Head of caudate nucleus (tissue), 42 donors: ENCODE results near the gene GNPTG.

Experiments used
- DNase-seq, 42 donors: peaks; one replicate each; pipeline versions ENCODE4 v3.0.0 to v3.0.0-alpha.2; 2020 to 2021; ENCODE audit warnings: mixed read lengths in 7 of 42
- intact Hi-C: fragments of 100-400 bp; cut with DNase I; formaldehyde crosslinking; loops from one replicate; pipeline ENCODE4 v1.15.0; 2022

Gene GNPTG

DNA sequence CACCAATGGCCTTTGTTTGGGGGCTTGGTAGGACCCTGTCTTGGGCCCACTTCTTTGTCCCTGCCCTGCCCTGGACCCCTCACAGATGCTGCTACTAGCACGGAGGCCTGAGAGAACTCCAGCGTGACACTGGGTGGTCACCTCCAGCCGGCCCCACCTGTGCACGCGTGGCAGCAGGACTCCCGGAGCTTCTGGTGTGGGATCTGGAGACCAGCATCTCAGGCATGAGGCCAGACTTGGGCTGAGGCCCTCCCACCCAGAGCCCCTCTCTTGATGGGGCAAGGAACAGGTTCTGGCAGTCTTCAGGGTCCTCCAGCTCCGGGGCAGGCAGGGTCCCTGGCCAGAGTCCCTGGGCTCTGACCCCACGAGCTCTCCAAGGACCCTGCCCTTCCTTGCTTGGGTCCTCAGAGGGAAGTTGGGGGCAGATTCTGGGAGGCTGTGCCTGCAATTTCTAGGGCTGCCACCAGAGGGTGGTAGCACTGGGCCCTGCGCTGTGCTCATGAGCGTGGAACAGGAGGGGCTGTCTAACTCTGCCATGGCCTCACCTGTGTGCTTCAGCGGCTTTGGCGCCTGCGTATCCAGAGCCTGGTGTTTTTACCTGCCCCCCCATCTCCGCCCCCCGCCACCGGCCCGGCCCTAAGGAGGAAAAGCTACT lies 21.3 kb upstream of the GNPTG start:
- intact Hi-C loops: no loop called here
- no peak for DNase-seq

DNA sequence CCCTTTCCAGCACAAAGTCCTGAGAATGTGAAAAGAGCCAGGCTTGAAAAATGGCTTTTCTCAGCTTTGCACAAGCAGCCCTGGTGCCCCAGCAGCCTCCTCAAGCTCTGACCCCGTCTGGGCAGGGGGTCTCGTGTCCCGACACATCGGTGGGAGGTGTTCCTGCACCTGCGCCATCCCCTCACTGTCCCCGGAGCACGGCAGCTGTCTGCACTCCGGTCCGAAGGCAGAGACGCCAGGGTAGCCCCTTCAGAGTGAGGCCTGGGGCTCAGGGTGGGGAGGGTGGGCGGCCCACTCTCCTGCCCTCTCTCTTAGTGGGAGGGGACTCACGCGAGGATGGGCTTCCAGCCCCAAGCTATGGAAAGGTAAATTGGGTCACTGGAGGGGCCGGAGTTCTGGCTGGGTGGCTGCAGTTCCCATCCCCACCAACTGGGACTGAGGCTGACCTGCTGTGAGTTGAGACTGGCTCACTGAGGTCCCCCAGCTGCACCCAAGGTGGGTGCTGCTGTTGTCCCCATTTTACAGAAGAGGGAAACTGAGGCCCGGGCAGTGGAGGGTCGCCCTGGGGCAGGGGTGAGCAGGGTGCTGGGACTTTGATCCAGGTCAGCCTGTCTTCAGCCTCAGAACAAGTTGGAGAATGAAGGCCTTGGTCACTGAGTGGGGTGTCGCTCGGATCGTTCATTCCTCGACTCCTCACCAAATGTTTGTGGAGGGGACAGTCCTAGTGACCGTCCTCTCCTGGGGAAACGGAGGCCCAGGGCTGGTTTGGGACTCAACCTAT lies 20.6 kb upstream of the GNPTG start:
- intact Hi-C loops: no loop called here
- DNase-seq: no peak

DNA sequence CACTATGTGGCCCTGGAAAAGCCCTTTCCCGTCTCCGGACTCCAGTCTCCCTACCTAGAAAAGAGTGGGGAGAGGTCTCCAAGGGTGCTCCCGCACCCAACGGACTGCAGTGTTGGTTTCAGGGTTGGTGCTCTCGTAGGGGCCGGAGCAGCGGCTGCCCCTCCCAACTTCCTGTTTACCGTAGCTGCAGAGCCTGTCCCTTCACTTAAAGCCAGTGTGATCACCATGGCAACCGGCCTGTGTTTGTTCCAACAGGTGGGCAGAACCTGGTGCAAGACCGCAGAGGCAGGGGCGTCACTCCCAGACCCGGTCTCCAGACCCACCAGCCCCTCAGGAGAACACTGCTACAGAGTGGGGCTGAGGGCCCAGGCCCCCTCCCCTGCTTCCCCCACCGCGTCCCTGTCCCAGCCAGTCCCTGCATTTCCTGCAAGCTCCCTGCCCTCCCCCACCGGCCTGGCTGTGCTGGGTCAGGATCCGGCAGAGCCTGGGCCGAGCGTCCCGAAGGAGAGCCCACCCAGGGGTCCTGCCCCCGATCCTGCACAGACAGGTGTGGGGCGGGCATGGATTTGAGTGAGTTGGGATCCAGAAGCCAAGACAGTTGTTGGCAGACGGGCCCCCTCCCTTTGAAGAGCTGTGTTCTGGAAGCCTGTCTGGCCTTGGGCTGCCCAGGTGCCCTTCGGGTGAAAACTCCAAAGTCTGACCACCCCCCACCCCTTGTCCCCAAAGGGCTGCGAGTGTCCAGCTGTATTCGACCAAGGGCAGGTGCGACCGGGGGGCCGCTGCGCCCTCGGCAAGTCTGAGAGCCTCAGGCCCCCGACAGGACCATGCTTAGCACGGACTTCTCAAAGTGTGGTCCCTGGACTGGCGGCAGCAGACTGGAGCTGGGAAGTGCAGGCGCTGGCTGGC lies 19.8 kb upstream of the GNPTG start:
- intact Hi-C loops: no loop called here
- DNase-seq: peak in 2 of 42 donors; percentile 32 to 34

DNA sequence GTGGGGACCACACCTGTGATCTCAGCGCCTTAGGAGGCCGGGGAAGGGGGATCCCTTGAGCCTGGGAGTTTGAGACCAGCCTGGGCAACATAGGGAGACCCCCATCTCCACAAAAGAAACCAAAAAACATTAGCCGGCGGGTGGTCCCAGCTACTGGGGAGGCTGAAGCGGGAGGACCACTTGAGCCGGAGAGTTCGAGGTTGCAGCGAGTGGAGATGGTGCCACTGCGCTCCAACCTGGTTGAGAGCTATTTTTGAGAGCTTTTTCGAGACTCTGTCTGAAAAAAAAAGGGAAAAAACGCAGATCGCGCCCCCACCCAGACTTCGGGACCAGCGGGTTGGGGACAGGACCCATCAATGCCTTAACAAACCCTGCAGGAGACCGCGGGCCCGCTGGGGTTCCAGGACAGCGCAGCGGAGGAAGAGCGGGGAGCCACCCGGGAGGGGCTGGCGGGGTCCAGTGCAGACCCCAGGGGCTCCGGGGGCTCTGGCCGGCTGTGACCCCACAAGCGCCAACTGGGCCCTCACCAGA lies 19.0 kb upstream of the GNPTG start:
- no peak for DNase-seq
- intact Hi-C loops: no loop called here

DNA sequence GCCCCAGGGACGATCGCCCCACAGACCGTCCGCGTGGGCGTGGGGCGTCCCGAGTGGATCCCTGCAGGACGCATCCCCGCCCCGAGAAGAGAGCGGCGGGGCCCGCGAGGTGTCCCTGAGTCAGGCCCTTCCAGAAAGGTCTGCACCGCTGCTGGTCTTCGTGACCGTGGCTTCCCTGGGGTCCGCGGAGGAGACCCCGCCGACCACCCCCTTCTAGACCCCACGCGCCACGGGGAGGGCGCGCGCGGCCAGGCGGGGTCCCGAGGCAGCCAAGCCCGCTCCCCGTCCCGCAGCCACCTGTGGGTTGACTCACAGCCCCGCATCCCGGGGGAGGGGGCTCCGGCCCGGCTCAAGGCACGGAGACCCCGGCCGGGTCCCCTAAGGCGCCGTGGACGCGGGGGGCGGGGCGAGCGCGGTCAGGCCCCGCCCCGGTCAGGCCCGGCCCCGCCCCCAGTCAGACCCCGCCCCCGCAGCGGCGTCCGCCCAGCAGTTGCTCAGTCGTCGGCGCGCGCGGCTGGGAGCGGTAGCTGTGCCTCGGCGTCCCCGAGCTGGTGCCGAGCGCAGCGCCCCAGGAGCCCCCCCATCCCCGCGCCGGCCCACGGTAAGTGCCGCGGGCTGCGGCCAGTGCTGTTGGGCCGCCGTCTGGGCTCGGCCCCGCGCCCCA lies 18.4 kb upstream of the GNPTG start, which contains the start of gene BAIAP3:
TSS of gene BAIAP3 (plus strand) at position 497 of the 664 bp plus-strand sequence. CDS start 4,905 bp downstream, outside the sequence.
- intact Hi-C loops: no loop called here
- peak in 11 of 42 donors; percentile 21 to 61 (median 48) for DNase-seq

DNA sequence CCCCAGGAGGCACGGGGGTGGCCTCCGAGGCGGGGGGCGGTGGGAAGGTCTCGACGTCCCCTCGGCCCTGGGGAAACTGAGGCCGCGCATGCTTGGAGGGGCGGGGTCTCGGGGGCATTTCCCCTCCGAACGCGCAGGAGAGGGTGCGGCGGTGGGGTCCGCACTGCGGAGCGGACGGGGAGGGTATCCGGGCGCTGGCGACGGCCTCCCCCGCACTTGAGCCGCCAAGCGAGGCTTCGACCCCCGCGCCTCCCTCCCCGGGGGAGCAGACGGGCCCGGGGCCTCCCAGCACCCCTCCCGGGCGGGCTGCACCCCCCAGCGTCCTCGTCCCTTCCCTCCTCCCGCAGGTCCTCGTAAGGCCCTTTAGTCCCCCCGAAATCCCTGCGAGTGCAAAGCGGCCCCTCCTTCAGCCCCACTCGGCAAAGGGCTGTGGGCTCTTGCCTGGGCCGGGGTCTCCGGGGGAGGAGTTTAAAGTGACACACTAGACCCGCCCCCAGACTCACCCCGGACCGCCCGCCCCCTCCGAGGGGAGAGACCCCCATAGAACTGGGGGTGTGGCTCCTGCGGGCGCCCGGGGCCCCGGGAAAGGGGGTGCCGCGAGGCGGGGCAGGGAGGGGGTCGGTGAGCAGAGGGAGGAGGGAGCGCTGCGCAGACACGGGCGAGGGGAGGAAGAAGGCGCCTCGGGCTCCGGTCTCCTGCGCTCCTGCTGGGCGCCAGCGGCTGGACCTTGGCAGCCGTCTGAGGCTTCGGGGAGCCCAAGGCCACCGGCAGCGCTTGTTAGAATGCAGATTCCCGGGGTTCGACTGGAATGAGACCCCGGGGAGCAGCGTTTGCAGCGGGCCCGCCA lies 17.7 kb upstream of the GNPTG start:
- intact Hi-C loops: loop anchor here (2.0 kb wide), 1 partner anchor 23 kb away; no protein-coding TSS in a partner anchor
- DNase-seq: no peak

DNA sequence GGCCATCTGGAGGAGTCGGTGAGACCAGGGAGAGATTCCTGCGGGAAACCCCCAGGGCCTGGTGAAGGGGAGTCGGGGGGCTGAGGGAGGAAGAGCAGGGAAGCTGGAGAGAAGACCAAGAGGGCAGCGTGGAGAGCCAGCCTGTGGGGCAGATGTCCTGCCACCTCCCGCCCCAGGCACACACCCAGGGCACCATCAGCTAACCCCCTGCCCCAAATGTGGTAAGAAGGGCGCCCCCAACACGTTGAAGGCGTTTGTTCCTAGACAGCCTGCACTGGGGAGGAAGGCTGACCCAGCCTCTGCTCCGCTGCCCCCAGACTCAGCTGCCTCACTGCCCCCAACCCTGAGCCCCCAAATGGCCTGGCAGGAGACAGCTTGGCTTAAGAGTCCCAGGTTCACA lies 17.0 kb upstream of the GNPTG start:
- no peak for DNase-seq
- intact Hi-C loops: loop anchor here (2.0 kb wide), 1 partner anchor 24 kb away; no protein-coding TSS in a partner anchor

DNA sequence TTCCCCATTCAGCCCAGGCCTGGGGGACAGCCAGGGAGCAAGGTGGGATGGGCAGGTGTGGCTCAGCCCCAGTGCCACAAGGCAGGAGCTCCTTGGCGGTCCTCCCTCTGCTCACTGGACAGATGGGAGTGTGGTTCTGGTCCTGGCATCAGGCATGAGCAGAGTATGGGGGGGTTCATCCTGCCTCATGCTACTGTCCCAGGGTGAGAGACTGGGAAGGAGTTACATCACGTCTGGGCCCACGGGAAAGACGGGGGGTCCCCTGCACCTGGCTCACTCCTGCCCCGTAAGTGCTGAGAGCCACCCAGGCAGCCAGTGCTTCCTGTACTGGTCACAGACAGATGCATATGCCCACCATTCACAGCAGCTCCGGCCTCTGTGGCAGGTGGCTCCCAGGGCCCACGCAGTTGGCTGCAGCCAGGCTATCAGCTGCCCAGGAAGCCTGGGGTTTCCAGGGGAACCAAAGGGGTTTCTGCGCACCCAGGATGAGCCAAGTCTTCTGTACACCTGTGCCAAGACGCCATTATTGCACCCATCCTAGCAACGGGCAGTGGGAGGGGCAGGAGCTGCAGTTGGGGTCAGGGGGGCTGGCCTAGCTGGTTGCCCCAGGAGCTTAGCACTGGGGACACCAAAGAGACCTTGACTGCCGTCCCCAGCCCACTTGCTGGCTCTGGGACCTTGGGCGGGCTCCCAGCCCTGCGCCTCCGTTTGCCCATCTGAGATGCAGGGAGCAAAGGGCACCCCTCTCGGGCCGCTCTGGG lies 16.3 kb upstream of the GNPTG start:
- peak in 16 of 42 donors; percentile 12 to 71 (median 34) for DNase-seq

DNA sequence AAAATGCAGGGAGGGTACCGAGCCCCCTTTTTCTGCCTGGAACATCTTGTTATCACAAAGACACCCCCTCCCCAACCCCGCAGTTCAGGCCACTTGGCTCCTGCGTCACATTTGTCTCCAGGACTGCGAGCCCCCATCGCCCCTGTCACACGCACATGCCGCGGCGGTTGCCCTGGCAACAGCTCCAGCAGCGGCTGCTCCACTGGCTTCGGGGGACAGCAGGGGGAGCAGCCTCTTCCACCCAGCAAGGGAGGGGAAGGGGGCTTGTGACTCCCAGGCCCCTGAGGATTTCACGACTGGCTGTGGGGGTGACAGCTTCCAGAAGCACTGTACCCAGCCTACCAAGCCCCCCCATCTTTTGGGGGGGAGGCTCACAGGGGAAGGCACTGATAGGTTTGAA lies 15.7 kb upstream of the GNPTG start:
- DNase-seq: peak in 38 of 42 donors; percentile 24 to 72 (median 50)
- intact Hi-C loops: loop anchor here (2.0 kb wide), 1 partner anchor 25 kb away; no protein-coding TSS in a partner anchor

More for the DNA sequence above, 16.3 kb upstream of the GNPTG start:
- intact Hi-C loops: loop anchor here (2.0 kb wide), 1 partner anchor 25 kb away; no protein-coding TSS in a partner anchor

DNA sequence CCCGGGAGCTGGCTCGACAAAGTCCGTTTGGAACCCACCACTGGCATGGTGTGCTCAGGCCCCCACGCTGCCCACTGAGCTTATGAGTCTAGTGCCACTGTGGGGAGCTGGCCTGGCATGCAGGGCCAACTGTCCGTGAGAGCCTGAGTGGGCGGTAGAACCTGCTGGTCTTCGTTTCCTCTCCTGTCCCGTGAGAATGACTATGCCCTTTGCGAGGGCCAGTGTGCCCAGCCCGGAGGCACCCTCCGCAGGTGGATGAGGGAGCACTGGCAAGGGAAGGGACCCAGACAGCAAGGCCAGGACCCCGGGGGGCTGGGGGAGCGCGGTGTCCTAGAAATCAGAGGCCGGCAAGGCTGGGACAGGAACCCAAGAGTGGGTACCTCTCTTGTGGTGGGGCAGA lies 15.1 kb upstream of the GNPTG start:
- DNase-seq: no peak
- intact Hi-C loops: no loop called here

DNA sequence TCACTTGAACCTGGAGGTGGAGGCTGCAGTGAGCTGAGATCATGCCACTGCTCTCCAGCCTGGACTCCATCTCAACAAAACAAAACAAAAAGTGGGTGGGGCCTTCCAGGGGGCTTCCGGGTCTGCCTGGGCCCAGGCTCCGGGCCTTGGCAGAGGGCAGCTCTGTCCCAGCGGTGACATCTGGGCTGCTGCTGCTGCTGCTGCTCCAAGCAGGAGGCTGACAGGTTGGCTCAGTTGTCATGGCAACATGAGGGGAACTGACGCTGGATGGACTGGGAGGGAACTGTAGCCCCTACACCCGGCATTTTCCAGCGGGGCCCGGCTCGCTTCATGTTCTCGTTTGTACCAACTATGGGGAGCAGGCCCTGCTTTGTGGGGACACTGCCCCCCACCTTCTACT lies 14.2 kb upstream of the GNPTG start:
- no peak for DNase-seq
- intact Hi-C loops: no loop called here

DNA sequence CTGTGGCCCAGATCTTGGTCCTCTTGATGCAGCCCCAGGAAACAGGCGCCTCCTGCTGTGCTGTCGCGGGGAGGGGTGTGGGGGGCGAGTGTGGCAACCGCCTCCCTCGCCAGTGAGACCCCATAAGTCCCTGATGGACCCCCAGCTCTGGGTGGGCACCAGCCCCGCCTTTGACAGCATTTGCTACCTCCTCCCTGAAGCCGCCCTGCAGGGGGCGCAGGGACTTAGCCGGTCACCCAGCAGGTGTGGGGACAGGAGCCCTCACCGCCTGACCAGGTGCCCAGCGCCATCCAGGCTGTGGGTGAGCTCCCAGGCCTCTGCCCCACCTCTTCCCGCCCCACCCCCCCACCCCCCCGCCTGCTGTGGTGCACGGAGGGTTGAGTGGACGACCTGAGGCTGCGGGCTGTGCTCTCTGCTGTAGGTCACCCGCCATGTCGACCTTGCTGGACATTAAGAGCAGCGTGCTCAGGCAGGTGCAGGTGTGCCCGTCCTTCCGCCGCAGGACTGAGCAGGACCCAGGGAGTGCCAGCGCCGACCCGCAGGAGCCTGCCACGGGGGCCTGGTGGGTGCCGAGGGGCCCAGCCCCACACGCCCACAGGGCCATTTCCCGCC lies 13.5 kb upstream of the GNPTG start:
- DNase-seq: no peak
- intact Hi-C loops: no loop called here

DNA sequence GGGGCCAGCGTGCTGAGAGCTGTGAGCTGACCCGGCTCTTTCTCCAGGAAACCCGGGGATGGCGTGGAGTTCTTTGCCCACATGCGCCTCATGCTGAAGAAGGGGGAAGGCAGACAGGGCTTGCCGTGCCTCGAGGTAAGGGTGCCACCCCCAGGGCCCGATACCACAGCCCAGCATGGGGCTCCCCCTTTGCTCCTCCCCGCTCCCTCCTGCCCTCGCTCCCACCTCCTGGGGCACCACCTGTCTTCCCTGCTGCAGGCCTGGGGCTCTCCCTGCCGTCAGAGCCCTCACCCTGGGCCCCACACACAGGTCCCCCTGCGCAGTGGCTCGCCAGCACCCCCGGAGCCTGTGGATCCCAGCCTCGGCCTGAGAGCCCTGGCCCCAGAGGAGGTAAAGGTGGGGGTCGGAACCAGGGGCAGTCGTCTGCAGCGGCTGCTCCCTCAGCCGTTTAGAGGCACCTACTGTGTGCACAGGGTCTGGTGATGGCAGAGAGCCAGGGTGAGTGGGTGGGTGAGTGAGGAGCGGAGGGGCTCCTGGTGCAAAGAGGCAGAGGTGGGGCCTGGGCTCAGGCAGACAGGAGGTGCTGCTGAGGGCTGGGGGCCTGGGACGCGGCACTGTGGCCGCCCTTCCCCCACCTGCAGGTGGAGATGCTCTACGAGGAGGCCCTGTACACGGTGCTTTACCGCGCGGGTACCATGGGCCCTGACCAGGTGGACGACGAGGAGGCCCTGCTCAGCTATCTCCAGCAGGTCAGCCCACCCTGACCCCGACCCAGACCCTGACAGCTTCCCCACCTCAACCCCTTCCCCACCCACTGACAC lies 12.7 kb upstream of the GNPTG start:
- DNase-seq: no peak
- intact Hi-C loops: no loop called here

DNA sequence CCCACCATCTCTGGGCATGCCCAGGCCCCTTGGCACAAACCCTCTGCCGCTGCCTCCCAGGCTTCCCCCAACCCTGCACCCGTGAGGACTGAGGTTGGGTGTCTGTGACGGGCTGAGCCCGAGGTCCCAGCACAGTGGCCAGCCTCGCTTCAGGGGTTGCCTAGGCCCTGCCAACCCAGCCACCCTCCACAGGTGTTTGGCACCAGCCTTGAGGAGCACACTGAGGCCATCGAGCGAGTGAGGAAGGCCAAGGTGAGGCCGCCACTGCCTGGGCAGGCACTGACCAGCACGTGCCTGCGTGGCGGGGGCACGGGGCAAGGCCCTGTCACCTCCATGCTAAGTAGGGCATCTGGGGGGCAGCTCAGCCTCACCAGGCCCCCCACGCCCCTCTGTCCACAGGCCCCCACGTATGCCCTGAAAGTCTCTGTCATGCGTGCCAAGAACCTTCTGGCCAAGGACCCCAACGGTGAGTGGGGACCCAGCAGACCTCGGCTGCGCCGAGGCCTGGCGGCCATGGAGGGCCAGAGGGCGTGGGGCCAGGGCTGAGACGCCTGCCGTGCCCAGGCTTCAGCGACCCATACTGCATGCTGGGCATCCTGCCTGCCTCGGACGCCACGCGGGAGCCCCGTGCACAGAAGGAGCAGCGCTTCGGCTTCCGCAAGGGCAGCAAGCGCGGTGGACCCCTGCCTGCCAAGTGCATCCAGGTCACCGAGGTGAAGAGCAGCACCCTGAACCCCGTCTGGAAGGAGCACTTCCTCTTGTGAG lies 10.8 kb upstream of the GNPTG start:
- intact Hi-C loops: no loop called here
- DNase-seq: no peak
